GM19023 (cell line): ENCODE results near the gene NPBWR2.
"Not testable (repeated sequence)": the region's sequence is repeated elsewhere in the genome, so short reads cannot be mapped to it uniquely, and the experiment has no call there.

Experiments
- ATAC-seq: cut with Tn5 transposase; IDR thresholded peaks from one replicate; pipeline ENCODE4 v1.9.1; 2021; ENCODE audit warnings: mild to moderate bottlenecking, moderate library complexity; ENCODE audit not compliant: unreplicated experiment

The NPBWR2 gene

DNA sequence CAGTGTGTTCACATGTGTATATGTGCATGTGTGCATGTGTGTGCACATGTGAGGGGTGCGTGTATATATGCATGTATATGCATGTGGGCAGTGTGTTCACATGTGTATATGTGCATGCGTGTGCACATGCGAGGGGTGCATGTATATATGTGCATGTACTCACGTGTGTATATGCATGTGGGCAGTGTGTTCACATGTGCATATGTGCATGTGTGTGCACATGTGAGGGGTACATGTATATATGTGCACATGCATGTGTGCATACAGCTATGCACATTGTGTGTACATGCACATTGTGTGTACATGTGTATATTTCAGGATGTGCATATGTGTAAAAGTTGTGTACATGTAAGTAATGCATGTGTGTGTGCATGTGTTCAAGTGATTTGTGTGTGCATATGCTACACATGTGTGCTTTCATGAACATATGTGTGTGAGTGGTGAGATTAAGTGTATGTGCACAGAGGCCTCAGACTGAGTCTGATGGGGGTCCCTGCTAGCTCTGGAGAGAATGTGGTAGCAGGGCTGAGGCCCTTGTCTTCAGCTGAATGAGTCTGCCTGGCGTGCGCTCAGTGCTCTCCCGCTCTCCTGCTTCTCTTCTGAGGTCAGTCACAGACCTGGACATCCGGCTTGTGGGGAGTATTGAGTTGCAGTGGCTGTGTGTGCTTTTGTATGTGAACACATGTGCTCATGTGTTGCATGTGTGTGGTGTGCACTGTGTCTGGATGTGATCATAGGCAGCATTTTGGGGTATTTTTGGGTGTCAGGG lies 37.0 kb upstream of the NPBWR2 start:
- no peak for ATAC-seq

- ATAC-seq: no peak
Observed at GRCh38 chr20:64143018-64143801, 35.8 kb upstream of the NPBWR2 start.

GRCh38 chr20:64142590-64142989 lies 35.2 kb upstream of the NPBWR2 start:
- ATAC-seq: no peak

- ATAC-seq: no peak
Observed at GRCh38 chr20:64140956-64141355, 33.6 kb upstream of the NPBWR2 start.

DNA sequence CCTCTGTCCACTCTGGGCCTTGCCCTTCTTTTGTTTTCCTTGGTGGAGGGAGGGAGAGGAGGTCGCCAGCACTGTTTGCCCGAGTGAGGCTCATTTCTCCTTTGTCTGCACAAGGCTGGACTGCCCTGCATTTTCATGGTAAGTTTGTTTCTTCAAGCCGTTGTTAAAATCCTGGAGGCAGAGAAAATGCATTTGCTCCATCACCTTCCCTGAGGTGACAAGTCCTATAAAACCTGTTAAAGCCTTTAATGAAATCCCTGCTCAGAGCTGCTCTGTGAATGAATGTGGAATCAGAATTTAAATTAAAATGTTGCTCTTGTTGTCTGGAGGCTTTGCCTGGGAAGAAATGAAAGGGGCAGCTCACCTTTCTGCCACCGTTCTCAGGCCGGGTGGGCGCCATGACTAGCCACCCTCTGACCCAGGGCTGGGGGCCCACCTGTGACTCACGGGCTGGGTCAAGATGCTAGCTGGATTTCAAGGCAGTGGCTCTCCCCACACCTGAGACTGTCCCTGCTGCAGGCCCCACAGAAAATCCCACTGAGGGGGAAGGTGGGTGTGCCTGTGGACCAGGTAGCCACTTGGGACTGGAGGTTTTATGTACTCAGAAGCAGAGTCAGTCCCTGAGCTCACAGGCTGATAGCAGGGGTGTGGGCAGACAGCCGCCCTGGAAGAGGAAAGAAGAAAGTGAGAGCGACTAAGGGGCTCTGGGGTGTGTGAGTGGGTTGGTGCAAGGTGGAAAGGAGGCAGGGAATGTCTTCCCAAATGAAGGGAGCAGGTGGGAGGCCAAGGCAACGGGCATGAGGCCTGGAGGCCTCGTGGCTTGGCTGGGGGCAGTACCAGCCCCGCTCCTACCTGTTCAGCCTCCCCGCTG lies 32.9 kb upstream of the NPBWR2 start:
- ATAC-seq: no peak

GRCh38 chr20:64139199-64140060 lies 32.1 kb upstream of the NPBWR2 start:
- ATAC-seq: no peak

DNA sequence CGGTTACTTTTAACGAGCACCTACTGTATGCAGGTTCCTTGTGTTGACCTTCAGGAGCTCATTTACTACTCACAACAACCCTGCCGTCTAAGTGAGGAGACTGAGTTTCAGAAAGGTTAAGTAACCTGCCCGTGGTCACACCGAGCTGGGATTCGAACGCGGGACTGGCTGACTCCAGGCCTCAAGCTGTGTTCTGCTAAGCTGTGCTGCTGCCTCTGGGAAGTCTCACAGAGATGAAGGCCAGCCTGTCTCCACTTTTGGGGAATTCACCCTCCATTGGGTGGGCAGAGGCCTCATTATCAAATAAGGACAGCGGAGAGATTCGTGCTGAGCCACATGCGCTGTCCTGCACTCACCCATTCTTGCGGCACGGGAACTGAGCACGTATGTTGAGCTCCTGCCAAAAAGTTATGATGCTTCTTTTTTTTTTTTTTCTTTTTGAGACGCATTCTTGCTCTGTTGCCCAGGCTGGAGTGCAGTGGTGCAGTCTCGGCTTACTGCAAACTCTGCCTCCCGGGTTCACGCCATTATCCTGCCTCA lies 31.0 kb upstream of the NPBWR2 start:
- no peak for ATAC-seq

DNA sequence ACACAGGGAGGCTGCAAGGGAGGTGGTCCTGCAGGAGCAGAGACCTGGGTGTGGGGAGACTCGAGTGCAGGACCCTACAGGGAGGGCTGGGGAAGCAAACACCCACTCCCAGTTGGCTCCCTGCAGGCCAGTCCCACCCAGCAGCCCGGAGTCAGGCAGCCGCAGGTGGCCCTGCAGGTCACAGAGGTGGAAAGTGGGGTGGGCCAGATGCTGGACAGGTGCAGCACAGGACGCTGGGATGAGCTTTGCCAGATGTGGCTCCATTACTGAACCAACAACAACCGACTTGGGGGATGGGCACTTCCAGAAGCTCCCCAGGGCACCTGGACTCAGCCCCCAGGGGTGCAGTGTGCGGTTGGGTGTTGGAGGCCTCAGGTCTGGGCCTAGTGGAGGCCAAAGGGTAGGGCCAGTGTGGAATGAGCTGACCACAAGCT lies 30.2 kb upstream of the NPBWR2 start:
- no peak for ATAC-seq

- no peak for ATAC-seq
Observed at GRCh38 chr20:64136004-64136710, 28.8 kb upstream of the NPBWR2 start.

DNA sequence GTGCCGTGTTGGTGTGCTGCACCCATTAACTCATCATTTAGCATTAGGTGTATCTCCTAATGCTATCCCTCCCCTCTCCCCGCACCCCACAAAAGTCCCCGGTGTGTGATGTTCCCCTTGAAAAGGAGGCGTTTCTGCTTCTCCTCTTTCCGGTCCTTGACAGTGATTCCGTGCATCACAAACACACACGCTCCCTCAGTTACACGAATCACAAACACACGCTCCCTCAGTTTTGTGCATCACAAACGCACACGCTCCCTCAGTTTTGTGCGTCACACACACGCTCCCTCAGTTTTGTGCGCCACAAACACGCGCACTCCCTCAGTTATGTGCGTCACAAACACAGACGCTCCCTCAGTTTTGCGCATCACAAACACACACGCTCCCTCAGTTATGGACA lies 27.4 kb upstream of the NPBWR2 start:
- ATAC-seq: not testable (repeated sequence)

DNA sequence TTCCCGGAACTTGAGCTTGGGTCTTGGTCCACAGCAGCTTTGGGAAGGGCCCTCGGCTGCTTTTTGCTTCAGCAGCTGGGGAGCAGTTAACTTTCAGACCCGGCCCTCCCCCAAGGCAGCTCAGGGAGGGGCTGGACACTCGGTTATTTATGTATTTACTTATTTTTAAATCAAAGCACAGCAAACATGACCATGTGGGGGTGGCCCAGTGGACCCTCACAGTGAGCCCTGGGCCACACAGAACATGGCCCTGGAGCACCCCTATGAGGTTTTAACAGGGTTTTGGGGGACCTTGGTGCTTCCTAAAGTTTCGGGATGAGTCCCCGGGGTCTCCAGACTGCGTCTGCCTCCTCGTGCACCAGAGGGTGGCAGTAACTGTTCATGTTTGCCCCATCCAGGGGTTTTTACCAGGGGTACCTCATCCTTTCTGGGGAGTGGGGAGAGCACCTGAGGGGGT lies 26.6 kb upstream of the NPBWR2 start:
- no peak for ATAC-seq

DNA sequence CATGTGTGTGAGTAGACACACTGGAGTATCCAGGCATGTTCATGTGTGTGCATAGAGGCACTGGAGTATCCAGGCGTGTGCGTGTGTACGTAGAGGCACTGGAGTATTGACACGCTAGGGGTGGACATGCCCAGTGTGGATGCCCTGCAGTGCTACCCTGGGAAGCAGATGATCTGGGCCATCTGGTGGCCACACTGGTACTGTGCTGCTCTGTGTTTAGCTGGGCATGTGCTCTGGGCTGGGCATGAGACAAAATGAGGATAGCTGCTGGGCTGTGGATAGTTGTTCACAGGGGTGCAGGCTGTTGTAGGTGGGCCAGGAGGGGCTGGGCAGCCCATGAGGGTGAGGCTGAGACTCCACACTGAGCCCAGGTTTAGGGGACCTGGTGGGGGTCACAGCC lies 24.0 kb upstream of the NPBWR2 start:
- no peak for ATAC-seq

DNA sequence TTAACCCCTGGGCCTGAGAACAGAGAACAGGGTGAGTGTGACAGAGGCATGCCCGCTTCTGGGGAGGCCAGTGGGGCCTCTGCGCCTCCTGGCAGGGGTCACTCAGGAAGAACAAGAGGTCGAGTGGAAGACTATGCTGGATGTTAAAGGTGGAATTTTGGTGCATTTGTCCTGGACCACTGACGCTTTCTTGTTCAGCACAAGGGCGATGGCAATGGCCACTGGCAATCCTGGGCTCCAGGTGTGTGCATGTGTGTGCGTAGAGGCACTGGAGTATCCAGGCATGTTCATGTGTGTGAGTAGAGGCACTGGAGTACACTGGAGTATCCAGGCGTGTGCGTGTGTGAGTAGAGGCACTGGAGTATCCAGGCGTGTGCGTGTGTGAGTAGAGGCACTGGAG lies 23.5 kb upstream of the NPBWR2 start:
- ATAC-seq: no peak

- ATAC-seq: no peak
Observed at GRCh38 chr20:64130271-64130670, 22.9 kb upstream of the NPBWR2 start.

- no peak for ATAC-seq
Observed at GRCh38 chr20:64129146-64129782, 21.9 kb upstream of the NPBWR2 start.

GRCh38 chr20:64123517-64123916 lies 16.2 kb upstream of the NPBWR2 start:
- ATAC-seq: not testable (repeated sequence)

GRCh38 chr20:64122927-64123326 lies 15.6 kb upstream of the NPBWR2 start:
- ATAC-seq: not testable (repeated sequence)

GRCh38 chr20:64121586-64121985 lies 14.2 kb upstream of the NPBWR2 start:
- no peak for ATAC-seq
